Measurements from ENCODE around the gene SRC.

Gene SRC

DNA sequence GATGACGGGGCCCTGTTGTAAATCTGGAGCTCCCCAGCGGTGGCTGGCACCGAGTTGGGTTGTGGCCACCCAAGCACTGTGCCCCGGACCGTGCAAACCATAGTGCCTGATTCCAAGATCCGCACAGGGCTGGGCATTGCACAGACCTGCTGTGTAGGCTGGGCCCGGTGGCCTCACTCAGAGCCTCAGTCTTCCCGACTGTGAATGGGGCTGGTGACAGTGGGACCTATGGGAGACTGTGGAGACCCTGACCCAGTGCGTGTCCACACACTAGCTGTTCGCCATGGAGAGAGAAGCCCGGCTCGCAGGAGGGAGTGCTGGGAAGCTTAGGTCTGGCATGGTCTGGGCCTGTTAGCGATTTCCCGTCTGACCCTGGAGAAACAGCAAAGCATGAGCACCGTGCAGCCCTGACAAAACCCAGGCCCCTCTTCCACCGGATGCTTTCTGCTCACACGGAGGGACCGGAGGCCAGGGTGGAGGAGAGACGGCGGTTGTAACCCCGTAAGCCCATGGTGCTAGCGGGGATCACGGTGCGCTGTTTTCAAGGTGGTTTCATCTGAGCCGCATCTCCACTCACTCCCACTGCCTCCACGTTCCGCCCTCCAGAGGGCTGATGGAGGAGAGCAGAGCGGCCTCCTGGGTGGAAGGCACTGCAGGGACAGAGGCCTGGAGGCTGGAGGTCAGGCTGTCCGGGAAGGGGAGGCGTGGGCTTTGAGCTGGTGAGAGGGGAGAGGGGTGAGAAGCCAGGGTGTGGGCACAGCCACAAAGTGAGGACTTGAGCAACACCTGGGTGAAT lies 52.2 kb downstream of the SRC start:
- DNase-seq, result no peak

DNA sequence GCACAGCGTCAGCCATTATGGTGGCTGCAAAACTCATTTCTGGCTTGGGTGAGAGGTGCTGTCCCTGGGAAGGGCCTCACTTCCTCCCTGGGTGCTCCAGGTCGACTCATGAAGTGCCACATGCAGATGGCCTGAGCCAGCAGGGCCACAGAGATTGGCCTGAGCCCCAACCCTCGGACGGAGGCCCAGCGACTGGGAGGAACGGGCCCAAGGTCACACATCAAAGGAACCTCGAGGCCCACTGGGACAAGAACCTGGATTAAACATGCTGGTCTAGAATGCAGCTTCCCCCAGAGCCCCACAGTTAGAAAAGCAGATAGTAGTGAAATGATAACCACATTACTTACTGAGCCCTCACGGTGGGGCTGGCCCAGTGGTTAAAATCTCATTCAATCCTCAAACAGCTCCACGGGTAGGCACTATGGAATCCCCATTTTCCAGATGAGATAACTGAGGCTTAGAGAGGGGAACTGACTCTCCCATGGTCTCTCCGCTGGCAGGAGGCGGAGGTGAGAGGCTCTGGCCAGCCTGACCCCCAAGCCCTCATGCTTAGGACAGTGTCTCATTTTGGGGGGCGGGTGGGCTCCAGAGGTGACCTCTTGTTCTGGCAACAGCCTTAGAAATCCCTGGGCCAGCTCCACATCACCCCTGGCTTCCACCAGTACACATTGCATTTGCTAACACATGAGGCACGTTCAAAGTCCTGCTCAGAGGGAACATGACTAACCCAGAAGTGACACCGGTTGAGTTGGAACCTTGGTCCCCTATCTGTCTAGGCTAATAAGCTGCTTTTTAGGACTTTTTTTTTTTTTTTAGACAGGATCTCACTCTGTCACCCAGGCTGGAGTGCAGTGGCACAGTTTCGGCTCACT lies 53.0 kb downstream of the SRC start:
- DNase-seq, result no peak

- DNase-seq, result no peak
Observed at GRCh38 chr20:37401282-37401929, 55.5 kb downstream of the SRC start.

- no peak for DNase-seq
Observed at GRCh38 chr20:37401930-37402675, 56.2 kb downstream of the SRC start.

DNA sequence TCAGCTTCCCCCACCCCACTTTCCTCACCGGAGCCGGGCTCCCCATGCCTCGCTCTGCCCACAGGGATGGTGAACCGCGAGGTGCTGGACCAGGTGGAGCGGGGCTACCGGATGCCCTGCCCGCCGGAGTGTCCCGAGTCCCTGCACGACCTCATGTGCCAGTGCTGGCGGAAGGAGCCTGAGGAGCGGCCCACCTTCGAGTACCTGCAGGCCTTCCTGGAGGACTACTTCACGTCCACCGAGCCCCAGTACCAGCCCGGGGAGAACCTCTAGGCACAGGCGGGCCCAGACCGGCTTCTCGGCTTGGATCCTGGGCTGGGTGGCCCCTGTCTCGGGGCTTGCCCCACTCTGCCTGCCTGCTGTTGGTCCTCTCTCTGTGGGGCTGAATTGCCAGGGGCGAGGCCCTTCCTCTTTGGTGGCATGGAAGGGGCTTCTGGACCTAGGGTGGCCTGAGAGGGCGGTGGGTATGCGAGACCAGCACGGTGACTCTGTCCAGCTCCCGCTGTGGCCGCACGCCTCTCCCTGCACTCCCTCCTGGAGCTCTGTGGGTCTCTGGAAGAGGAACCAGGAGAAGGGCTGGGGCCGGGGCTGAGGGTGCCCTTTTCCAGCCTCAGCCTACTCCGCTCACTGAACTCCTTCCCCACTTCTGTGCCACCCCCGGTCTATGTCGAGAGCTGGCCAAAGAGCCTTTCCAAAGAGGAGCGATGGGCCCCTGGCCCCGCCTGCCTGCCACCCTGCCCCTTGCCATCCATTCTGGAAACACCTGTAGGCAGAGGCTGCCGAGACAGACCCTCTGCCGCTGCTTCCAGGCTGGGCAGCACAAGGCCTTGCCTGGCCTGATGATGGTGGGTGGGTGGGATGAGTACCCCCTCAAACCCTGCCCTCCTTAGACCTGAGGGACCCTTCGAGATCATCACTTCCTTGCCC lies 57.4 kb downstream of the SRC start:
- no peak for DNase-seq

- no peak for DNase-seq
Observed at GRCh38 chr20:37404461-37404890, 58.5 kb downstream of the SRC start.

DNA sequence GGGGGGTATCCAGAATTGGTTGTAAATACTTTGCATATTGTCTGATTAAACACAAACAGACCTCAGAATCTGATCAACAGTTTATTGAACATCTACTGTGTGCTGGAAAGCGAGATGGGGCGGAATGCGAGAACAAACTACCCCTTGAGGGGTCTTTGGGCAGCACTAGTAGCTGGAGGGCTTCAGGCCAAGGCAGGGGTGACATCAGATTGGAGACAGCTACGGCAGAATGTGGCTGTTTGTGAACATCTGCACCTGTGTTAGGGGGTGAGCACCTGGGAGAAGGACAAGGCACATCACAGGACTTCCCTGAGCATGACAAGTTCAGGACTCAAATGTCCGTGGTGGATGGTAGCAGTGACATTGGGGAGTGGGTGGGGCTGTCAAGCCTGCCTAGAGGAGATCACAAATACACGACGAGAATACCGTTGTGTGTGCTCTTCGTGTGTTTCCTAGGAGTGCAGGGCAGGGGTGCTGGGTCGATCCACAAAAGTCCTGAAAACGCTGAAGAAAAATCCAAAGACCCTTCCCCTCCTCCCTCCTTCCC lies 59.5 kb downstream of the SRC start:
- no peak for DNase-seq

- peak; percentile 74 for DNase-seq
Observed at GRCh38 chr20:37406010-37406998, 60.4 kb downstream of the SRC start.

GRCh38 chr20:37407019-37407566 lies 61.2 kb downstream of the SRC start:
- no peak for DNase-seq

GRCh38 chr20:37407573-37408002 lies 61.6 kb downstream of the SRC start:
- DNase-seq, result no peak

- no peak for DNase-seq
Observed at GRCh38 chr20:37408302-37409193, 62.6 kb downstream of the SRC start.

DNA sequence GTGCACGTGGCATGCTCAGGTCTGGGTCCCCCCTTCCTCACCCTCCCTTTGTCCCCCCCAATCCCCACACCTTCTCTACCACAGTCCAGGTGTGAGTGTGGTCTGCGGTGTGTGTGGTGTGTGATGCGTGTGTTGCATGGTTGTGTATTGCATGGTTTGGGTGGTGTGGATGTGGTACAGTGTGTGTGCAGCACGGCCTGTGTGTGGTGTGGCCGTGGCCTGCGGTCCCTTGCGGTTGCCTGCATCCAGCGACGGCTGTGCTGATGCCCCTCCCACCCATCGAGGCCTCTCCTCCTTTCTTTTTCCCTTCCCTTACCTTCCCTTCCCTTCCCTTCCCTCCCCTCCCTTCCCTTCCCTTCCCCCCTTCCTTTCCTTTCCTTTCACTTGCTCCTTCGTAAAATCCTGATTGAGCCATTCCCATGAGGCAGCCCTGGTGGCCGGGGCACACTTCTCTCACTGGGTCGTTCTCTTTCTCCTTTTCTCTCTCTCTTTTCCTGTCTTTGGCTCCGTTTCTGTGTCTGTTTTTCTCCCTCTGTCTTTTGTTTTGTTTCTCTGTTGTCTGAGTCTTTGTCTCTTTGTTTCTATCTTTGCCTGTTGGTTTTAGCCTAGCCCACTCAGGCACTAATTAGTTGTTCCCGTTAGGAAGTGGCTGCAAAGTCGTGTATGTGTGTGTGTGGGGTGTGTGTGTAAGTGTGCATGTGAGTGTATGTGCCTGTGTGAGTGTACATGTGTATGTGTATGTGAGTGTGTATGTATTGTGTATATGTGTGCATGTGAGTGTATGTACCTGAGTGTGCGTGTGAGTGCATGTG lies 65.7 kb downstream of the SRC start:
- DNase-seq, result no peak

- DNase-seq, result no peak
Observed at GRCh38 chr20:37413023-37413334, 67.0 kb downstream of the SRC start.

- DNase-seq, result no peak
Observed at GRCh38 chr20:37413379-37413778, 67.4 kb downstream of the SRC start.

GRCh38 chr20:37414224-37415035 lies 68.5 kb downstream of the SRC start:
- peak; percentile 33 for DNase-seq

GRCh38 chr20:37415118-37416085 lies 69.5 kb downstream of the SRC start:
- DNase-seq, result no peak
